GM23248 (cell line): ENCODE results near the gene ADGRL1.

ENCODE experiments used
- EZH2 ChIP-seq: fragments of 200-600 bp; sonication (generic); IDR thresholded peaks from 2 replicates; pipeline ENCODE4 v1.6.1; 2018; ENCODE audit warnings: antibody characterized with exemption, mild to moderate bottlenecking; ENCODE audit not compliant: insufficient read depth, poor library complexity, severe bottlenecking
- EZH2phosphoT487 ChIP-seq: fragments of 200-600 bp; sonication (generic); IDR thresholded peaks from 2 replicates; pipeline ENCODE4 v1.6.1; 2018; ENCODE audit warnings: antibody characterized with exemption, moderate library complexity, mild to moderate bottlenecking, low read depth; ENCODE audit not compliant: insufficient read depth

DNA sequence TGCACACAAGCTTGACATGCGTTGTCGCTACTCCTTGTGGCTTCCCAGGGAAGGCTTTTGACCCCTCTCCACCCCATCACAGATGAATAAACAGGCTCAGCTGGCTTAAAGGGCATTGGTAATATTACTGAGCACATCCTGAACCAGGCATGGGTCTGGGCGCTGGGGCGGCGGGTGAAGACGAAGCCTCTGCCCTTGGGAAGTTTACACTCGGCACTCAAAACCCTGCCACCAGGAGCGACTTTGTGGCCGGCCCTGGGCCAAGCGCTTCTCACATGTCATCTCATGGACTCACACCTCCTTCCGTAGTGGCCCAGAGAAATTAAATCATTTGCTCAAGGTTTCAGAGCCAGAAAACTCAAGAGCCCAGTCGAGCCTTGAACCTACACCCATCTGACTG is 37.0 kb downstream of the ADGRL1 start:
- TF ChIP-seq EZH2 (no peak), EZH2phosphoT487 (no peak)
